ENCODE measurements around the gene GLRA1.
A peak's percentile ranks its signal among the peaks of the same experiment; 100 is the strongest.

GLRA1 gene

DNA sequence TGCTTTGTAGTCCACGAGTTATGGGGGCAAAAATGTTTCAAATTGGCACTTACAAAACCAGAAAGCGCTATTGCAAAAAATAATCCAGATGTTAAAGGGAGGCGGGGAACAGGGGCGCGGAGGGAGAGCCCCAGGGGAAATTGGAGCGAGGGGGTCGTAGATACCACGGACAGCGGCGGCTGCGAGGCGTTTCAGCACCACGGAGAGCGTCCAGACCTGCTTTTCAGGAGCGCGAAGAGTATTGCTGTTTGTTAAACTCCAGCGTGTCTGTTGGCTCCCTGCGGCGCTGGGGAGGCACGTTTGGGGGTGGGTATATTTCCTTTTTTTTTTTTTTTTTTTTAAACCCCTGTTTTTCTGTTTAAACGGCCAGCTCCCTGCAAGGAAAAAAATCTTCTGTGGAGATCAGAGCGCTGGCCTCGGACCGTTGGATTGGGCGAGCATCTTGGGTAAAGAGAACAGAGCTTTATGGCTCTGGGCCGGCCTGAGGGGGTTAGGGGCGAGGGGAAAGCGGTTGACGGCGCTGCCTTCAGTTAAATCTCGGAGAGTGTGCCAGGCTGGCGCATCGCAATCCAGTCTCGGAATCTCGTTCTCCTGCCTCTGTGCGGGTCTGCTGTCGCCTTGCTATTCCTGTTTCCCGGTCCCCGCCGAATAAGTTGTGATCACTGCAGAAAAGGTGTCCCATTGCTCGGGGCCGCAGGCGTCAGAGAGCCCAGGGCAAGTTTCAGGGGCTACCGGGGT is at the start of gene GLRA1:
GLRA1 (minus strand) TSS at position 288 of the 738 bp plus-strand sequence. CDS start 302 bp downstream, outside the sequence.
- DNase-seq (ENCODE audit: low spot score), result peak; percentile 41
- in situ Hi-C loops (cut with MboI; ENCODE audit: low pct_unique_long_range_greater_than_20kb, low sequenced_read_pairs, unreplicated experiment), result no loop called here
- TF ChIP-seq, protein P1, sequence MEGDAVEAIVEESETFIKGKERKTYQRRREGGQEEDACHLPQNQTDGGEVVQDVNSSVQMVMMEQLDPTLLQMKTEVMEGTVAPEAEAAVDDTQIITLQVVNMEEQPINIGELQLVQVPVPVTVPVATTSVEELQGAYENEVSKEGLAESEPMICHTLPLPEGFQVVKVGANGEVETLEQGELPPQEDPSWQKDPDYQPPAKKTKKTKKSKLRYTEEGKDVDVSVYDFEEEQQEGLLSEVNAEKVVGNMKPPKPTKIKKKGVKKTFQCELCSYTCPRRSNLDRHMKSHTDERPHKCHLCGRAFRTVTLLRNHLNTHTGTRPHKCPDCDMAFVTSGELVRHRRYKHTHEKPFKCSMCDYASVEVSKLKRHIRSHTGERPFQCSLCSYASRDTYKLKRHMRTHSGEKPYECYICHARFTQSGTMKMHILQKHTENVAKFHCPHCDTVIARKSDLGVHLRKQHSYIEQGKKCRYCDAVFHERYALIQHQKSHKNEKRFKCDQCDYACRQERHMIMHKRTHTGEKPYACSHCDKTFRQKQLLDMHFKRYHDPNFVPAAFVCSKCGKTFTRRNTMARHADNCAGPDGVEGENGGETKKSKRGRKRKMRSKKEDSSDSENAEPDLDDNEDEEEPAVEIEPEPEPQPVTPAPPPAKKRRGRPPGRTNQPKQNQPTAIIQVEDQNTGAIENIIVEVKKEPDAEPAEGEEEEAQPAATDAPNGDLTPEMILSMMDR (IDR thresholded peaks at IDR 0.05; ENCODE audit: extremely low read depth, insufficient read depth, missing control alignments), result no peak

DNA sequence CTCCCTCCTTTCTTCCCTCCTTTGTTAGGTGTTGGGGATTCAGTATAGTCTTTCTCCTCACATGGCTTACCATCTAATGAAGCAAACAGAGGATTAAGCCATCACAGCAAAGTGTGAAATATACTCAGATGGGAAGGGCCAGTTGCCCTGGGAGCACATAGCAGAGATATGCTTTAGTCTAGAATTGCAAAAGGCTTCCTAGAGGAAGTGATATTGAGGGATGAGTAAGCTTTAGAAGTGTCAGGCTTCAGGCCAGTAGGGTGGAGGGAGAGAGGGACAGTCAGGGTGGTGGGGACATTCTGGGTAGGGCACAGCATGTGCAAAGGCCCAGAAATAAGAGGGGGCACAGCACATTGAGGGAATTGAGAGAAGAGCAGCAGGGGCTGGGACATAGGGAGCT is 46.2 kb upstream of the GLRA1 start:
- in situ Hi-C loops (cut with MboI; ENCODE audit: low pct_unique_long_range_greater_than_20kb, low sequenced_read_pairs, unreplicated experiment), result no loop called here
- no peak for DNase-seq (ENCODE audit: low spot score)
- TF ChIP-seq, protein P1 (IDR thresholded peaks at IDR 0.05; ENCODE audit: extremely low read depth, insufficient read depth, missing control alignments), result no peak

DNA sequence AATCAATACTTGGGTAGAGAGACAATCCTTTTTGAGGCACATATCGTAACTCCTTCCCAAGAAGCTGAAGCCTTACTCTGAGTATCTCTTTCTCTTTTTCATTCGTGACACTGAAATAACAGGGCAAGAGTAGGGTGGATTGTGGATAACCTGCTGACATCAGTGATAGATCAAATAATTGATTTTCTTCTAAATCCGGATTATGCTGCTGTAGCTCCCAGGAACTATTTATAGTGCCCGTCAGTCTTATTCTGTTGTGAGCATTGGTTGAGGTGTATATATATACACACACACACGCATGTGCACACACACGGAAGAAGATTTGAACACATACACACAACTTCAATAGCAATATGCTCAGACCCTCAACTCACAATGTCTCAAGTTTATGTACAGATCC is 43.2 kb upstream of the GLRA1 start:
- in situ Hi-C loops (cut with MboI; ENCODE audit: low pct_unique_long_range_greater_than_20kb, low sequenced_read_pairs, unreplicated experiment), result no loop called here
- no peak for DNase-seq (ENCODE audit: low spot score)
- TF ChIP-seq, protein P1 (IDR thresholded peaks at IDR 0.05; ENCODE audit: extremely low read depth, insufficient read depth, missing control alignments), result no peak

DNA sequence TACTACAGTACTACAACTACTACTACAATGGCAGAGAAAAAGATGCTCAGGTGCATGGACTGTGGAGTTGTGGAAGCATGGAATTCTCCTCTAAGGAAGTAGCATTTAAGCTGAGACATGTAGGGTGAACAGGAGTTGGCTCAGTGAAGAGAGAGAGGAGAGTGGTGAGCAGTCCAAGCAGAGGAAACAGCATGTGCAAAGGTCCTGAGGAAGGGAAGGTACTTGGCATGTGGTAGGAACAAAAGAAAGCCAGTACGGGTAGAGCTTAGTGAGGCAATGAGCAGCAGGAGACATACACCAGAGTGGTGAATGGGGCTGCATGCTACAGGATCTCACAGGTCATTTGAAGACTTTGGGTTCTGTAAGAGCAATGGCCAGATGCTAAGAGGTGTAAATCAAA is 41.4 kb upstream of the GLRA1 start:
- TF ChIP-seq, protein P1 (IDR thresholded peaks at IDR 0.05; ENCODE audit: extremely low read depth, insufficient read depth, missing control alignments), result no peak
- DNase-seq (ENCODE audit: low spot score), result no peak
- in situ Hi-C loops (cut with MboI; ENCODE audit: low pct_unique_long_range_greater_than_20kb, low sequenced_read_pairs, unreplicated experiment), result no loop called here

DNA sequence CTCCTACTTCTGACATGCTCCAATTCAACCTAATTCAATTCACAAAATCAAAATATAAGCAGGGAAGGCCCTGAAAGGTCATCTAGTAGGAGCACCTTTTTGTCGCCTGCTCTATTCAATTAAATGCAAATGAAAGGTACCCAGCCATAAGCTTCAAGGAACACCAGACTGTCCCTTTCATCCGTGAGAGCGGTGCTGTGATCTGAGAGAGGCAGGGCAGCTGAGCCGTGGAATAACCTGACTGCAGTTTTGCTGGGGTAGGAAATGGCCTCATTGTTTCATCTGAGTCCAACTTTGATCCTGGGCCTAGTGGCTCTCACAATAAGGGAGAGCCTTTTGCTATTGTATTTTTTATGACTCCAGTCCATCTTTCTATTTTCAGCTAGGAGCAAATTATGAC is 39.8 kb upstream of the GLRA1 start:
- in situ Hi-C loops (cut with MboI; ENCODE audit: low pct_unique_long_range_greater_than_20kb, low sequenced_read_pairs, unreplicated experiment), result no loop called here
- TF ChIP-seq, protein P1 (IDR thresholded peaks at IDR 0.05; ENCODE audit: extremely low read depth, insufficient read depth, missing control alignments), result no peak
- no peak for DNase-seq (ENCODE audit: low spot score)

DNA sequence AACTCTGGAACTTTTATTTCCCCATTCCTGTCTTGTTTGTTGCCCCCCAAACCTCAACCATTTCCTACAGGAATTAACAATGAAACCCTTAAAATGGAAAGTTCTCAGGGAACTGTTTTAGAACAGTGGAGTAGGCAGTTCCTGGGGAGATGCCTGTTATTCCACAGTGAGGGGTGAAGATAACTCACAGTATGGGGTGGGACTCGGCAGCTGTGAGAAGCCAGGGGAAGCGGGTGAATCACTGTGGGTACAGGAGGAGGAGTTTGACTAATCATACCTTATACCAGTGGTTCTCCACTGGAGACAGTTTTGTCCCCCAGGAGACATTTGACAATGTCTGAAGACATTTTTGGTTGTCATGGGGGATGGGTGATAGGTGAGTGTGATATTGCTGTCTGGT is 36.9 kb upstream of the GLRA1 start:
- in situ Hi-C loops (cut with MboI; ENCODE audit: low pct_unique_long_range_greater_than_20kb, low sequenced_read_pairs, unreplicated experiment), result no loop called here

More for the DNA sequence above, 36.9 kb upstream of the GLRA1 start:
- TF ChIP-seq, protein P1 (IDR thresholded peaks at IDR 0.05; ENCODE audit: extremely low read depth, insufficient read depth, missing control alignments), result no peak
- DNase-seq (ENCODE audit: low spot score), result no peak

All from GM13977 (cell line).